Prostate gland (tissue), 2 donors: ENCODE data around the gene TAS2R39. TPM values are rescaled to one million over a fixed set of nuclear protein-coding genes. Genes with fewer than 3 reads are reported as not detected.
"Not testable (repeated sequence)": the region's sequence is repeated elsewhere in the genome, so short reads cannot be mapped to it uniquely, and the experiment has no call there.

Experiments used
- DNase-seq: peaks from one replicate; pipeline ENCODE4 v3.0.0-alpha.2; 2019; ENCODE audit warnings: low spot score
- H3K27ac ChIP-seq, 2 donors: fragments of 200-600 bp; sonication (generic); 2 replicates each; pipeline ENCODE4 v1.5.1; 2017 to 2019
- H3K27me3 ChIP-seq: fragments of 200-600 bp; sonication (generic); replicated peaks from 2 replicates; pipeline ENCODE4 v1.5.1; 2019; ENCODE audit not compliant: insufficient read depth
- H3K36me3 ChIP-seq, 2 donors: fragments of 200-600 bp; sonication (generic); 1 replicate in 1 of 2; 2 replicates in 1 of 2; pipeline versions ENCODE4 v1.5.1 to v1.8.1; 2017 to 2019
- H3K4me1 ChIP-seq: fragments of 200-600 bp; sonication (generic); replicated peaks from 2 replicates; pipeline ENCODE4 v1.5.1; 2019
- H3K4me3 ChIP-seq, 2 donors: fragments of 200-600 bp; sonication (generic); 2 replicates each; pipeline ENCODE4 v1.5.1; 2017 to 2019
- H3K9me3 ChIP-seq: fragments of 200-600 bp; sonication (generic); 2 replicates; pipeline ENCODE4 v1.5.1; 2017
- CTCF ChIP-seq, 4 experiments: fragments of 200-600 bp in 2 of 4; fragments of 450-650 bp in 2 of 4; sonication (generic) in 2 of 4; IDR thresholded peaks; 1 replicate in 3 of 4; 2 replicates in 1 of 4; pipeline ENCODE4 v1.5.1; 2016 to 2019; ENCODE audit warnings: antibody characterized with exemption in 4 of 4, mild to moderate bottlenecking in 2 of 4, moderate library complexity in 2 of 4
- POLR2A ChIP-seq: fragments of 450-650 bp; IDR thresholded peaks from one replicate; pipeline ENCODE4 v1.6.1; 2016; ENCODE audit warnings: antibody characterized with exemption, mild to moderate bottlenecking
- POLR2AphosphoS5 ChIP-seq: sonication (generic); formaldehyde crosslinking; IDR thresholded peaks from one replicate; pipeline ENCODE4 v1.6.1; 2017; ENCODE audit warnings: antibody characterized with exemption
- WGBS: methylation state at CpG from one replicate; pipeline ENCODE4 v1.1.5; 2018; 5-methylcytosine and 5-hydroxymethylcytosine counted together
- intact Hi-C: fragments of 100-400 bp; cut with DNase I; formaldehyde crosslinking; loops from one replicate; pipeline ENCODE4 v1.14.2; 2022
- total RNA-seq, 2 donors: library from RNA; depleted of rRNA; stranded (reverse); fragments of >200 nt; gene quantifications; one replicate each; pipeline ENCODE4 v1.1.0, GENCODE V29; 2016

The TAS2R39 gene
- total RNA-seq, 2 donors from 2014 or later, result not detected

- Histone ChIP-seq H3K4me3 (no peak overlapping the region), H3K27ac (no peak overlapping the region), H3K9me3 (no peaks in the 10 kb centered on the region), H3K4me1 (no peaks in the 10 kb centered on the region), H3K36me3 (no peaks in the 10 kb centered on the region), H3K27me3 (no peaks in the 10 kb centered on the region)
- peak; percentile 38 for DNase-seq
- TF ChIP-seq POLR2A, result no peak
- TF ChIP-seq POLR2AphosphoS5, result peak; percentile 49
- intact Hi-C loops, result no loop called here
Observed at GRCh38 chr7:143171697-143172096, 11.5 kb upstream of the TAS2R39 start.

GRCh38 chr7:143172354-143172753 is 10.9 kb upstream of the TAS2R39 start:
- peak; percentile 83 for DNase-seq
- Histone ChIP-seq H3K4me1 (no peaks in the 10 kb centered on the region), H3K27ac (no peak overlapping the region), H3K36me3 (no peaks in the 10 kb centered on the region), H3K27me3 (no peaks in the 10 kb centered on the region), H3K4me3 (no peak overlapping the region), H3K9me3 (no peaks in the 10 kb centered on the region)
- TF ChIP-seq POLR2AphosphoS5 (peak; percentile 70), CTCF (IDR thresholded peaks at IDR 0.05) (no peak)
- WGBS, result 23% methylated on average over 4 of the region's 4 CpGs
- intact Hi-C loops, result no loop called here

- TF ChIP-seq POLR2AphosphoS5 (no peak), CTCF (IDR thresholded peaks at IDR 0.05) (no peak), POLR2A (no peak)
- Histone ChIP-seq H3K4me3 (no peak overlapping the region), H3K27me3 (no peaks in the 10 kb centered on the region), H3K9me3 (no peaks in the 10 kb centered on the region), H3K27ac (no peak overlapping the region), H3K36me3 (no peaks in the 10 kb centered on the region), H3K4me1 (no peaks in the 10 kb centered on the region)
- DNase-seq, result no peak
- intact Hi-C loops, result no loop called here
- WGBS, result 92% methylated on average over 5 of the region's 5 CpGs
Observed at GRCh38 chr7:143176128-143176527, 7.1 kb upstream of the TAS2R39 start.

GRCh38 chr7:143177374-143178119 is 5.7 kb upstream of the TAS2R39 start:
- H3K4me1 ChIP-seq, result no peaks in the 10 kb centered on the region
- no peaks in the 10 kb centered on the region for H3K9me3 ChIP-seq
- no peak overlapping the region for H3K4me3 ChIP-seq
- DNase-seq, result no peak
- no peak for TF ChIP-seq CTCF (IDR thresholded peaks at IDR 0.05)
- no peak for TF ChIP-seq POLR2AphosphoS5
- TF ChIP-seq POLR2A, result no peak
- H3K27ac ChIP-seq, result no peak overlapping the region
- no peaks in the 10 kb centered on the region for H3K36me3 ChIP-seq
- no peaks in the 10 kb centered on the region for H3K27me3 ChIP-seq
- intact Hi-C loops, result no loop called here
- WGBS, result 89% methylated on average over 2 of the region's 2 CpGs

GRCh38 chr7:143180771-143181170 is 2.4 kb upstream of the TAS2R39 start:
- H3K27ac ChIP-seq, H3K4me3 ChIP-seq, H3K27me3 ChIP-seq, intact Hi-C loops, H3K36me3 ChIP-seq, DNase-seq, H3K9me3 ChIP-seq, H3K4me1 ChIP-seq: not testable (repeated sequence)
- WGBS, result 97% methylated on average over 4 of the region's 4 CpGs

- WGBS, result 90% methylated on average over 2 of the region's 2 CpGs
- Histone ChIP-seq H3K27me3 (no peaks in the 10 kb centered on the region), H3K27ac (no peak overlapping the region), H3K4me1 (no peaks in the 10 kb centered on the region), H3K9me3 (no peaks in the 10 kb centered on the region), H3K4me3 (no peak overlapping the region), H3K36me3 (no peaks in the 10 kb centered on the region)
- intact Hi-C loops, result no loop called here
- DNase-seq, result no peak
- TF ChIP-seq POLR2AphosphoS5 (no peak), POLR2A (no peak), CTCF (IDR thresholded peaks at IDR 0.05) (no peak)
Observed at GRCh38 chr7:143181349-143181748, 1.9 kb upstream of the TAS2R39 start.
